ENCODE results near the gene VPS36.

DNA sequence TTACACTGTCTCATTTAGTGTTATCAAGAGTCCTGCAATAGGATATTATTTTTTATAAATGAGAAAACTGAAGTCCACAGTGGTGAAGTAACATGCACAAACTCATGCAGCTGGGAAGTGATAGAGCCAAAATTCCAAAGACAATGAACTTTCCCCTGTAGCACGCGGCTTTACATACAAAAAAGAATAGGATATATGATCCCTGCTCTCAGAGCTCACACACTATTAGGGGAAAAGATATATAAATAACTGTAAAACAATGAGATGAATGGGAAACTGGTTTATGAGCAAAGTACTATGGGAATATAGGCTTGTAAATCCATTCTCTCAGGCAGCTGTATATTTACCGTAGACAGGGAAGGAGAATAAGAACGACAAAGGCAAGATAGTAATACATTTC lies 84.1 kb downstream of the VPS36 start:
- TF ChIP-seq, protein P1, sequence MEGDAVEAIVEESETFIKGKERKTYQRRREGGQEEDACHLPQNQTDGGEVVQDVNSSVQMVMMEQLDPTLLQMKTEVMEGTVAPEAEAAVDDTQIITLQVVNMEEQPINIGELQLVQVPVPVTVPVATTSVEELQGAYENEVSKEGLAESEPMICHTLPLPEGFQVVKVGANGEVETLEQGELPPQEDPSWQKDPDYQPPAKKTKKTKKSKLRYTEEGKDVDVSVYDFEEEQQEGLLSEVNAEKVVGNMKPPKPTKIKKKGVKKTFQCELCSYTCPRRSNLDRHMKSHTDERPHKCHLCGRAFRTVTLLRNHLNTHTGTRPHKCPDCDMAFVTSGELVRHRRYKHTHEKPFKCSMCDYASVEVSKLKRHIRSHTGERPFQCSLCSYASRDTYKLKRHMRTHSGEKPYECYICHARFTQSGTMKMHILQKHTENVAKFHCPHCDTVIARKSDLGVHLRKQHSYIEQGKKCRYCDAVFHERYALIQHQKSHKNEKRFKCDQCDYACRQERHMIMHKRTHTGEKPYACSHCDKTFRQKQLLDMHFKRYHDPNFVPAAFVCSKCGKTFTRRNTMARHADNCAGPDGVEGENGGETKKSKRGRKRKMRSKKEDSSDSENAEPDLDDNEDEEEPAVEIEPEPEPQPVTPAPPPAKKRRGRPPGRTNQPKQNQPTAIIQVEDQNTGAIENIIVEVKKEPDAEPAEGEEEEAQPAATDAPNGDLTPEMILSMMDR (IDR thresholded peaks at IDR 0.05 in 2 of 3, conservative IDR thresholded peaks at IDR 0.05 in 1 of 3; ENCODE audit: borderline replicate concordance in 1 of 3, insufficient read depth in 1 of 3, low read depth in 2 of 3, low read length in 2 of 3): no peak
- no peak for TF ChIP-seq SIN3A (IDR thresholded peaks at IDR 0.05; ENCODE audit: low read depth)
- no peak for TF ChIP-seq ELF1 (IDR thresholded peaks at IDR 0.05; ENCODE audit: borderline replicate concordance, low read depth)
- no peak for TF ChIP-seq EZH2 (IDR thresholded peaks at IDR 0.05)
- TF ChIP-seq, protein P2, sequence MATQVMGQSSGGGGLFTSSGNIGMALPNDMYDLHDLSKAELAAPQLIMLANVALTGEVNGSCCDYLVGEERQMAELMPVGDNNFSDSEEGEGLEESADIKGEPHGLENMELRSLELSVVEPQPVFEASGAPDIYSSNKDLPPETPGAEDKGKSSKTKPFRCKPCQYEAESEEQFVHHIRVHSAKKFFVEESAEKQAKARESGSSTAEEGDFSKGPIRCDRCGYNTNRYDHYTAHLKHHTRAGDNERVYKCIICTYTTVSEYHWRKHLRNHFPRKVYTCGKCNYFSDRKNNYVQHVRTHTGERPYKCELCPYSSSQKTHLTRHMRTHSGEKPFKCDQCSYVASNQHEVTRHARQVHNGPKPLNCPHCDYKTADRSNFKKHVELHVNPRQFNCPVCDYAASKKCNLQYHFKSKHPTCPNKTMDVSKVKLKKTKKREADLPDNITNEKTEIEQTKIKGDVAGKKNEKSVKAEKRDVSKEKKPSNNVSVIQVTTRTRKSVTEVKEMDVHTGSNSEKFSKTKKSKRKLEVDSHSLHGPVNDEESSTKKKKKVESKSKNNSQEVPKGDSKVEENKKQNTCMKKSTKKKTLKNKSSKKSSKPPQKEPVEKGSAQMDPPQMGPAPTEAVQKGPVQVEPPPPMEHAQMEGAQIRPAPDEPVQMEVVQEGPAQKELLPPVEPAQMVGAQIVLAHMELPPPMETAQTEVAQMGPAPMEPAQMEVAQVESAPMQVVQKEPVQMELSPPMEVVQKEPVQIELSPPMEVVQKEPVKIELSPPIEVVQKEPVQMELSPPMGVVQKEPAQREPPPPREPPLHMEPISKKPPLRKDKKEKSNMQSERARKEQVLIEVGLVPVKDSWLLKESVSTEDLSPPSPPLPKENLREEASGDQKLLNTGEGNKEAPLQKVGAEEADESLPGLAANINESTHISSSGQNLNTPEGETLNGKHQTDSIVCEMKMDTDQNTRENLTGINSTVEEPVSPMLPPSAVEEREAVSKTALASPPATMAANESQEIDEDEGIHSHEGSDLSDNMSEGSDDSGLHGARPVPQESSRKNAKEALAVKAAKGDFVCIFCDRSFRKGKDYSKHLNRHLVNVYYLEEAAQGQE (IDR thresholded peaks at IDR 0.05; ENCODE audit: low read depth): no peak
- TF ChIP-seq YY1 (IDR thresholded peaks at IDR 0.05; ENCODE audit: extremely low read depth, insufficient replicate concordance, low read depth, low read length): no peak
- TF ChIP-seq RAD21 (IDR thresholded peaks at IDR 0.05; ENCODE audit: low read depth): no peak
- TF ChIP-seq SRF (IDR thresholded peaks at IDR 0.05; ENCODE audit: low read depth): no peak
- TF ChIP-seq POLR2A (IDR thresholded peaks at IDR 0.05; ENCODE audit: borderline replicate concordance, extremely low read depth, insufficient read depth, insufficient read length): no peak
- TF ChIP-seq EGR1 (IDR thresholded peaks at IDR 0.05; ENCODE audit: low read depth): no peak
- no peak for TF ChIP-seq ZFX (IDR thresholded peaks at IDR 0.05)
- no peak for TF ChIP-seq POLR2AphosphoS5 (IDR thresholded peaks at IDR 0.05; ENCODE audit: low read depth, low read length)
- TF ChIP-seq, protein P3, sequence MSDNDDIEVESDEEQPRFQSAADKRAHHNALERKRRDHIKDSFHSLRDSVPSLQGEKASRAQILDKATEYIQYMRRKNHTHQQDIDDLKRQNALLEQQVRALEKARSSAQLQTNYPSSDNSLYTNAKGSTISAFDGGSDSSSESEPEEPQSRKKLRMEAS (IDR thresholded peaks at IDR 0.05): no peak

Measured in HCT116 (cell line).